Endothelial cell of umbilical vein (primary cell): ENCODE results near the gene IP6K3. TPM values are rescaled to one million over a fixed set of nuclear protein-coding genes. Genes with fewer than 3 reads are reported as not detected.

Experiments used
- BruUV-seq: library from RNA; stranded (reverse); fragments of 400-500 nt; replicated peaks from 2 replicates; lab custom pipeline; 2021; lab: Mats Ljungman, UMichigan
- CTCF ChIA-PET: fragments of 300-600, 350-600 bp; sonication (Branson Sonifier 250); formaldehyde crosslinking; loops from one replicate; lab custom pipeline; 2021; ENCODE audit warnings: antibody characterized with exemption, inconsistent platforms; lab: Charles Lee
- POLR2A ChIA-PET: fragments of 300-600, 350-600 bp; sonication (Branson Sonifier 250); formaldehyde crosslinking; loops from one replicate; lab custom pipeline; 2021; ENCODE audit warnings: antibody characterized with exemption, inconsistent platforms; lab: Charles Lee
- DNase-seq: peaks from one replicate; pipeline ENCODE4 v3.0.0-alpha.2; 2011; ENCODE audit warnings: low read depth, low spot score
- FAIRE-seq: peaks from 2 replicates; lab custom pipeline; 2011; peaks lifted over from hg19 to GRCh38; lab: Jason Lieb, UNC
- H2AFZ ChIP-seq: 2 replicates; pipeline ENCODE4 v1.6.0; 2012; ENCODE audit warnings: low read depth, low read length, control low read depth, inconsistent platforms
- H3K27ac ChIP-seq: 2 replicates; pipeline ENCODE4 v1.5.1; 2011; ENCODE audit warnings: low read depth, mild to moderate bottlenecking, control low read depth, low read length, moderate library complexity; ENCODE audit not compliant: insufficient read depth
- H3K27me3 ChIP-seq, 2 experiments: 2 replicates each; pipeline versions ENCODE4 v1.6.0 to v1.6.1; 2011; ENCODE audit warnings: low read length in 2 of 2, mixed read lengths in 1 of 2; ENCODE audit not compliant: control insufficient read depth in 2 of 2, insufficient read depth in 2 of 2
- H3K36me3 ChIP-seq, 2 experiments: 2 replicates in 1 of 2; 3 replicates in 1 of 2; pipeline ENCODE4 v1.5.1; 2011; ENCODE audit warnings: low read length in 2 of 2, mild to moderate bottlenecking in 1 of 2, moderate library complexity in 1 of 2; ENCODE audit not compliant: control insufficient read depth in 2 of 2, insufficient read depth in 2 of 2; ENCODE audit errors: extremely low read depth in 1 of 2
- H3K4me1 ChIP-seq: 3 replicates; pipeline ENCODE4 v1.5.1; 2011; ENCODE audit warnings: mild to moderate bottlenecking, low read length; ENCODE audit not compliant: control insufficient read depth, insufficient read depth; ENCODE audit errors: extremely low read depth
- H3K4me2 ChIP-seq: 2 replicates; pipeline ENCODE4 v1.6.1; 2011; ENCODE audit warnings: low read length, control low read depth, mixed read lengths; ENCODE audit not compliant: insufficient read depth
- H3K4me3 ChIP-seq, 3 experiments: fragments of 200-600 bp in 1 of 3; sonication (generic), shearing (Covaris generic) in 1 of 3; replicated peaks in 1 of 3; 2 replicates each; pipeline ENCODE4 v1.5.1; 2011 to 2016; ENCODE audit warnings: control low read depth in 3 of 3, low read length in 3 of 3, mild to moderate bottlenecking in 2 of 3, inconsistent platforms in 1 of 3, low read depth in 1 of 3, moderate library complexity in 1 of 3; ENCODE audit not compliant: insufficient read depth in 1 of 3
- H3K79me2 ChIP-seq: 2 replicates; pipeline ENCODE4 v1.6.0; 2012; ENCODE audit warnings: low read length, inconsistent platforms; ENCODE audit not compliant: control insufficient read depth, insufficient read depth
- H3K9ac ChIP-seq: replicated peaks from 2 replicates; pipeline ENCODE3; 2011; ENCODE audit warnings: low read length, control low read depth; ENCODE audit not compliant: insufficient read depth; ENCODE audit errors: extremely low read depth
- H3K9me1 ChIP-seq: replicated peaks from 3 replicates; pipeline ENCODE4 v1.6.0; 2011; ENCODE audit warnings: mild to moderate bottlenecking, low read length; ENCODE audit not compliant: control insufficient read depth, insufficient read depth; ENCODE audit errors: extremely low read depth
- H3K9me3 ChIP-seq: replicated peaks from 2 replicates; pipeline ENCODE4 v1.5.1; 2012; ENCODE audit warnings: low read length, inconsistent platforms; ENCODE audit not compliant: control insufficient read depth, insufficient read depth
- H4K20me1 ChIP-seq: replicated peaks from 2 replicates; pipeline ENCODE3; 2011; ENCODE audit warnings: mild to moderate bottlenecking, low read length; ENCODE audit not compliant: control insufficient read depth, insufficient read depth; ENCODE audit errors: extremely low read depth
- CTCF ChIP-seq, 2 donors: IDR thresholded peaks; 1 replicate in 1 of 2; 2 replicates in 1 of 2; pipeline ENCODE4 v1.5.1; 2011; ENCODE audit warnings: low read length in 2 of 2, mild to moderate bottlenecking in 2 of 2, moderate library complexity in 2 of 2, control low read depth in 1 of 2, inconsistent platforms in 1 of 2, low read depth in 1 of 2; ENCODE audit not compliant: insufficient read depth in 1 of 2; ENCODE audit errors: extremely low read depth in 1 of 2
- EZH2 ChIP-seq: IDR thresholded peaks from 2 replicates; pipeline ENCODE4 v1.6.1; 2012; ENCODE audit warnings: borderline replicate concordance, low read depth, mild to moderate bottlenecking, moderate library complexity, low read length, inconsistent platforms; ENCODE audit not compliant: severe bottlenecking
- FOS ChIP-seq: IDR thresholded peaks from 2 replicates; pipeline ENCODE4 v1.6.1; 2011; ENCODE audit warnings: mild to moderate bottlenecking, low read length, moderate library complexity, borderline replicate concordance; ENCODE audit not compliant: insufficient read depth
- GATA2 ChIP-seq: IDR thresholded peaks from 2 replicates; pipeline ENCODE4 v1.7.0; 2011; ENCODE audit warnings: low read depth, mild to moderate bottlenecking, moderate library complexity, mixed read lengths, low read length; ENCODE audit not compliant: insufficient read length, insufficient read depth
- JUN ChIP-seq: IDR thresholded peaks from 2 replicates; pipeline ENCODE4 v1.6.1; 2011; ENCODE audit warnings: borderline replicate concordance, low read depth; ENCODE audit not compliant: insufficient read length, insufficient read depth
- MYC ChIP-seq: IDR thresholded peaks from one replicate; pipeline ENCODE4 v1.6.1; 2011; ENCODE audit warnings: mild to moderate bottlenecking, low read depth, low read length
- POLR2A ChIP-seq: IDR thresholded peaks from 2 replicates; pipeline ENCODE4 v1.6.1; 2012; ENCODE audit warnings: low read depth, mild to moderate bottlenecking, control low read depth, low read length
- POLR2AphosphoS5 ChIP-seq: IDR thresholded peaks from 2 replicates; pipeline ENCODE4 v1.6.1; 2012; ENCODE audit warnings: low read depth, mild to moderate bottlenecking, control low read depth, low read length, moderate library complexity; ENCODE audit not compliant: insufficient read depth
- dilution Hi-C: fragments of 300-500 bp; cut with MboI; formaldehyde crosslinking; loops from one replicate; pipeline ENCODE4 v1.15.0; 2019; ENCODE audit warnings: low sequenced_read_pairs; ENCODE audit not compliant: extremely low pct_ligation_motif_present
- intact Hi-C: fragments of 100-400 bp; cut with micrococcal nuclease; formaldehyde crosslinking; loops from one replicate; pipeline ENCODE4 v1.10.0; 2022
- polyA plus RNA-seq, 4 experiments: library from polyadenylated mRNA; depleted of rRNA in 3 of 4; stranded (reverse) in 3 of 4; unstranded in 1 of 4; fragments of >200 nt; gene quantifications; 2 replicates each; pipeline versions ENCODE4 v1.2.1 to v1.2.3, GENCODE V29; 2011 to 2012; ENCODE audit warnings: missing spikeins in 1 of 4
- total RNA-seq: library from RNA; stranded (reverse); gene quantifications from 2 replicates; pipeline ENCODE4 v1.2.3, GENCODE V29; 2021
- TF ChIP-seq, protein P1 (sequence below): IDR thresholded peaks from 2 replicates; pipeline ENCODE4 v1.6.1; 2011; ENCODE audit not compliant: insufficient read depth, insufficient read length

The IP6K3 gene
- total and polyA plus RNA-seq, 2 donors (not counting 3 experiments of a cell fraction or from before 2014, with no cell fraction given) = not detected

- DNase-seq = no peak
- ChIA-PET POLR2A (no interaction called here), CTCF (interaction anchor here (1.4 kb wide), 1 partner anchor 20 kb away, joined by 3 read pairs; the partner anchor contains the start of gene UQCC2)
- no peak for TF ChIP-seq JUN
- no peak for TF ChIP-seq FOS
- Histone ChIP-seq H3K36me3 (no peaks in the 10 kb centered on the region), H3K79me2 (no peaks in the 10 kb centered on the region), H3K27ac (no peak overlapping the region), H3K9ac (no peak overlapping the region), H2AFZ (no peak overlapping the region), H3K9me1 (no peaks in the 10 kb centered on the region), H3K4me3 (no peak overlapping the region), H3K4me2 (no peak overlapping the region), H3K9me3 (no peaks in the 10 kb centered on the region), H3K4me1 (no peaks in the 10 kb centered on the region), H3K27me3 (peaks cover 0 to 3% of the 10 kb centered on the region in 2 experiments), H4K20me1 (no peaks in the 10 kb centered on the region)
- BruUV-seq = no TSS peak
- FAIRE-seq = no peak
- dilution Hi-C loops = no loop called here
- intact Hi-C loops = no loop called here
Measured at GRCh38 chr6:33731035-33731434, 15.7 kb downstream of the IP6K3 start.

DNA sequence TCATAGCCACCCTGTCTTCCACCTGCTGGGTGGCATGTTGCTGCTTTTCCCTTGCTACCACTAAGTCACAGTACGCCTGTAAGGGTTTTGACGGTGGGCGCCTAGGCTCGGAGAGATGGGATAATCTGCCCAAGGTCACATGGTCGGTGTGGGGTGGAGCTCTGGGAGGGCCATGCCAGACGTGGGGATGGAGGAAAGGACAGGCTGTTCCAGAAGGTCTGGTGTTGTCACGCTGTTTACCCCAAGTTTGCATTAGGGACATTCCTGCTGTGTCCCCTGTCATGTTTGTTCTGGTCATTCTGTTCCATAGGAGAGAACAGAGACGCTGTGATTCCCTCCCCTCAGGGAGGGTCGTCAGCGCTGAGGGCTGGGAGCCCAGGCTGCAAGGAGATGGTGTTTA, 16.1 kb downstream of the IP6K3 start:
- H3K27me3 ChIP-seq = peaks cover 0 to 3% of the 10 kb centered on the region in 2 experiments
- no peak overlapping the region for H3K27ac ChIP-seq
- H2AFZ ChIP-seq = no peak overlapping the region
- intact Hi-C loops (no loop called here), dilution Hi-C loops (no loop called here)
- no peaks in the 10 kb centered on the region for H3K79me2 ChIP-seq
- DNase-seq (no peak), FAIRE-seq (no peak)
- TF ChIP-seq GATA2 (no peak), MYC (no peak), EZH2 (no peak), FOS (no peak), POLR2A (no peak), CTCF (IDR thresholded peaks at IDR 0.05; ENCODE audit: extremely low read depth in 1 of 2, insufficient read depth in 1 of 2, low read depth in 1 of 2, low read length in 2 of 2) (no peak), POLR2AphosphoS5 (no peak), JUN (no peak)
- TF ChIP-seq, protein P1, sequence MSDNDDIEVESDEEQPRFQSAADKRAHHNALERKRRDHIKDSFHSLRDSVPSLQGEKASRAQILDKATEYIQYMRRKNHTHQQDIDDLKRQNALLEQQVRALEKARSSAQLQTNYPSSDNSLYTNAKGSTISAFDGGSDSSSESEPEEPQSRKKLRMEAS = no peak
- no peaks in the 10 kb centered on the region for H4K20me1 ChIP-seq
- no peak overlapping the region for H3K4me2 ChIP-seq
- no peak overlapping the region for H3K9ac ChIP-seq
- H3K36me3 ChIP-seq = no peaks in the 10 kb centered on the region
- H3K9me1 ChIP-seq = no peaks in the 10 kb centered on the region
- no peak overlapping the region for H3K4me3 ChIP-seq
- no peaks in the 10 kb centered on the region for H3K9me3 ChIP-seq
- no peaks in the 10 kb centered on the region for H3K4me1 ChIP-seq
- BruUV-seq = no TSS peak
- CTCF ChIA-PET = interaction anchor here (1.7 kb wide), 1 partner anchor 14 kb away, joined by 7 read pairs; no protein-coding TSS in a partner anchor
- POLR2A ChIA-PET = no interaction called here
